Measurements from ENCODE around the gene LOXL1.

GRCh38 chr15:73927476-73928240 lies 1.4 kb downstream of the LOXL1 start:
- TF ChIP-seq CTCF (IDR thresholded peaks at IDR 0.05) (peak; percentile 25 to 53 (median 37)), POLR2AphosphoS5 (IDR thresholded peaks at IDR 0.05) (no peak)

Data from prostate gland (tissue), 2 donors.